ENCODE results near the gene KRTAP5-10.
"Not testable (repeated sequence)": the region's sequence is repeated elsewhere in the genome, so short reads cannot be mapped to it uniquely, and the experiment has no call there.

Gene KRTAP5-10

DNA sequence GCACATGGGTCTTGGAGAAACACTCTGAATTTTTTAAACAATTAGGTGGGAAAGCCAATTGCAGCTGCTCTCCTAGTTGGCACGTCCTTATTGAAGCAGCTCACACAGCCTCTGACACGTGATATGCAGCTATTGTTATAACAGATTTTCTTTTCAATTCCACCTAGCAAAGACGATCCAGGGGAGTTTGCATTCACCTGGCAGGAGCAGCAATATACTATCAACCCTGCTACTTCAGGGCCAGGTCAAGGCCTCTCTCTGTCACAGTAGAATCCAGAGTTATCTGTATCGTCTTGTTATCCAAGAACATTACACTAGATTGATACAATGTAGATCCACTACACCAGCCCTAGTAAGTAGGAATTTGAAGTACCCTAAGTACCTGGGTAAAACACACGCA is 9.1 kb downstream of the KRTAP5-10 start:
- no peak for DNase-seq

DNA sequence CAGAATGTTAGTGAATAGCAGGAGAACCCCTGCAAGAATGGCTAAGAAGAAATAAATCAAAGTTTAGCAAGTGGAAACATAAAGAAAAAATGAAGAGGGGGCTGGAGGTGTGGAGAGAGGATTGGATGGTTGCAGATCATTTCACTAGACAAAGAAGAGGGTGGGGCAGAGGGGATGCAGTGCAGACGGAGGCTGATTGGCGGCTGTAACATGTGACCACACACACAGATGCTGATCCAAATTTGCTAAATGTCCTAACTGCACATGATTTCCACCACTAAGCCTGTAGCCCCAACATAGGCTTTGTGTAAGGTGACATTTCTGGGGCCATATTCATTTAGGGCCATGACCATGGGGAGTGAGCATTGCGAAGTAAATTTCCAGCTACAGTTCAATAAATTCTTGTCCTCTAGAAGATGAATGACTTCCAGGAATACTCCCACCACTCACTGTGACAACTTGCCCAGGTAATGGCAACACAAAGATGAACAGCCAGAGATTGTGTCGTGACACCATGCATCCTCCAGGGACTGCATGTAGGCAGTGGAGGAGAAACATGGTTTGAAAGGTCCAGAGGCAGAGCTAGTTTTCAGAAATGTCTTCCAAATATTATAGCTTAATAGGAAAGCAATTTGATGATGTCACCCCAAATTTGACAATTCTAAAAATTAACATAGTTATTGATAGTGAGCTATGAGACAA is 10.5 kb downstream of the KRTAP5-10 start:
- DNase-seq = no peak

DNA sequence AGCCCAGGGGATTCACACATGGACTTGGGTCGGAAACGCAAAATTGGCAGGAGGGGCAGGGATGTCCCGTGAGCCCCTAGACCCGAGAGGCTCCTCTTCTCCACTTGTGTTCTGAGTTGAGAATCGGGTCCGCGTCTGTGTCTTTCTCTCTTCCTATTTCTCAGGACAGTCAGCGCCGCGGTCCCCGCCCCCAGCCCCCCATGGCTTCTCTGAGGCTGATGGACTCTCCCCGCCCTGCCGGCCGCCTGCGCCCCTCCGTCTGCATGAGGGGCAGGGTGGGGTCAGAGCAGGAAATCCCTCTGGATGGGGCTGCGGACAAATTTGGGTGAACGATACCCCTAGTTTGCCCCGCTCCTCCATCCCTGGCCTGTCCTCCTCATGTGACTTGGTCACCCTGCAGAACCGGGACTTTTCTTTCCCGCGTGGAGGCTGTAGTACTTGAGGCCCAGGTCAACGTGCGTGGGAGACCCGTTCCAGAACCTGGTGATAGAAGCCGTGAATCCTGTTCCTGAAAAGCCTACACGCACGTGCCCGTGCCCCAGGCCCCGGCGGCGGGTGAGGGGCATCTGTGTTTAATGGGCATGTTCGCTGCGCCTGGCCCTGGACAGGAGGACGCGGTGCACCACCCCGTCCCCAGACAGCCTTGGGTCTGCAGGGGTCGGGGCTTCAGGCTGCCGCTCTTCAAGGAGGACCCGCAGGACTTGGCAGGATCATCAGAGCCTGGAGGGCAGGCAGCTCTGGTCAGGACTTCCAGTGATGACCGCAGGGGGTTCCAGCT is 11.5 kb downstream of the KRTAP5-10 start:
- not testable (repeated sequence) for DNase-seq

DNA sequence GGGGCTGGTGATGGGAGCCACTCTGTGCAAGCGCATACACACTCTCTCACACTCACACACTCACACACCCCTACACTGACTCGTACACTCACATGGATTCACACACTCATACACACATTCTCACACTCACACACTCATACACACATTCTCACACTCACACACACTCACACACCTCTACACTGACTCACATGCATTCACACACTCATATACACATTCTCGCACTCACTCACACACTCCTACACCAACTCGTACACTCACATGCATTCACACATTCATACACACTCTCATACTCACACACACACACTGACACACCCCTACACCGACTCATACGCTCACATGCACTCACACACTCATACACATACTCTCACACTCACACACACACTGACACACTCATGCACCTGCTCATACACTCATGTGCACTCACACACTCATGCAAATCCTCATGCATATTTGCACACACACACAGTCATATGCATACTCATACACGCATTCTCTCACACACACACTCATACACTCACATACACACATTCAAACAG is 12.2 kb downstream of the KRTAP5-10 start:
- DNase-seq = no peak

DNA sequence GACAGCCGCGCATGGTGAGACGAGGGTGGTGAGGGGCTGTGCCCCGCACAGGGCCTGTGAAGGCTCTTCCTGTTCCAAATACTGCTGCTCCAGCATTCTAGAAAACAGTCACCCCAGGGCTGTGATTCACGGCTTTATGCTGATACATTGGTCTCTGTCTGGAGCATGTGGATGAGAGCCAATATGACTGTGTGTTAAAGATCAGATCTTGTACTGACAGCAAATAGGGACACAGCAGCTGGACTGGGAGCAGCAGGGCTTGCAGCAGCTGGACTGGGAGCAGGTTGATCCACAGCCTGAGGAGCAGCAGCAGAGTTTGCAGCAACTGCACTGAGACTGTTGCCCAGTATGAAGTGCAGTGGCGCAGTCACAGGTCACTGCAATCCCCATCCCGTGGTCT is 14.2 kb downstream of the KRTAP5-10 start:
- DNase-seq = not testable (repeated sequence)

DNA sequence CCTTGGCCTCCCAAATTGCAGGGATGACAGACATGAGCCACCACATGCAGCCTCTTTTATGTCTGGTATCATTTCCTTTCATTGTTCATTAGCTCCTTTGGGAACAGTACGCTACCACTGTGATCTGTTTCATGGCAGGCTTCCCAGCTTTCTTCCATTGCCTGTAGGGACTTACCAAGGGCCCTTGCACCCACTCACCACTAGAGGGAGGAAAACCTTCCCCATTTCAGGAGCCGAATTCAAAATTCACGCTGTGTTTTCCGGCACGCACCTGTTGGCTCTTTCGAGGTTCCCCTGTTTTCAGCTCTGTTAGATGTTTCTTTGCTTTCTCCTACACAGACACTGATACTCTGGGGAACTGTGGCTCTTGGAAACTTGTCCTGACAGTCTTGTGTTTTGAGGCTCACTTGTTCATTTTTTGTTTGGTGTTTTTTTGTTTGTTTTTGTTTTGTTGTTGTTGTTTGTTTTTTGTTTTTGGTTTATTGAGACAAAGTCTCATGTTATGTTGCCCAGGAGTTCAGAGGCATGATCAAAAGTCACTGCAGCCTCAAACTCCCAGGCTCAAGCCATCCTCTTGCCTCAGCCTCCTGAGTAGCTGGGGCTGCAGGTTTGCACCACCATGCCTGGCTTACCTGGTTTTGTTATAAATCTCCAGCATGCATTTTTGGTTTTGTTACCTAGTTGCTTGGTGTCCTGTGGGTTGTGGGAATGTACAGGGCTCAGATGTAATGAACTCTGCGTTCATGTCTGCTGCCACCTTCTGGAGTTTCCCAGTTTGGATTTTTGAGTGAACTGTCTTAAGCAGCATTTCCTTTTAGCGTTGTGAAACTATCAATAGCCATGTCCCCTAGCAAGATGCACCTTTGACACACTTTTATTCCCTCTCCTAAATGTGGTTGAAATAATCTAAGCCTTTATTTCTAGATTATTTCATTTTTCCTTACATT is 15.0 kb downstream of the KRTAP5-10 start:
- peak; percentile 54 for DNase-seq

DNA sequence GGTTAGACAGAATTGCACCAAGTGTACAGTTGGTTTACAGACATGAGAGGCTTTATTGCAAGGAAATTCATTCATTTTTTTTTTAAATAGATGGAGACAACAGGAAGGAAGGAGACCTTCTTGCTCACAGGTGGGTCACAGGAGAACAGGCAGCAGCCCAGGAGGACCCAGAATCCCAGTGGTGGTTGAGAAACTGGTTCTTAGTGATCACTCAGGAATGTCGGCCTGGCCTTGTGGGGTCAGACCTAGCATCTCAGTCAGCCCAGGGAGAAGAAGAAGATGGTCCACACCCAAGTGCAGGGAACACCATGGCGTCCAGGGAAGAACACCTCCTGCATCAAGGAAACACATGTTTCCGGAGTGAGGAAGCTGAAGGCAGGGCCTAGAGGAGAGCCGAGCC is 16.5 kb downstream of the KRTAP5-10 start:
- DNase-seq = no peak

DNA sequence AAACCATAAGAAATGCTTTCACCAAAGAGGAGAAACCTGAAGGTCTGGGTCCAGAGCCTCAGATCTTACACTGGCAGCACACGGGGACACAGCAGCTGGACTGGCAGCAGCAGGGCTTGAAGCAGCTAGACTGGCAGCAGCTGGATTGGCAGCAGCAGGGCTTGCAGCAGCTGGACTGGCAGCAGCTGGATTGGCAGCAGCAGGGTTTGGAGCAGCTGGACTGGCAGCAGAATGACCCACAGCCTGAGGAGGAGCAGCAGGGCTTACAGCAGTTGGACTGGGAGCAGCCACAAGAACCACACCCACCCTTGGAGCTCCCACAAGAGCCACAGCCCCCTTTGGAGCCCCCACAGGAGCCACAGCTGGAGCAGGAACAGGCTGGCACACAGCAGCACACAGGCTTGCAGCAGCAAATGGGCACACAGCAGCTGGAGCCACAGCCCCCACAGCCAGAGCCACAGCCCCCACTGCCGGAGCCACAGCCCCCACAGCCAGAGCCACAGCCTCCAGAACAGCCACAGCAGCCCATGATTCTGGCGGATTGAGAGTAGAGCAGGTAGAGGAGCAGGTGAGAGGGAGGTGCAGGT is 17.0 kb downstream of the KRTAP5-10 start, which contains the start of gene KRTAP5-11:
TSS of gene KRTAP5-11 (minus strand) at position 567 of the 587 bp plus-strand sequence. CDS start at position 529, 38 bp downstream.
- DNase-seq = peak; percentile 40

DNA sequence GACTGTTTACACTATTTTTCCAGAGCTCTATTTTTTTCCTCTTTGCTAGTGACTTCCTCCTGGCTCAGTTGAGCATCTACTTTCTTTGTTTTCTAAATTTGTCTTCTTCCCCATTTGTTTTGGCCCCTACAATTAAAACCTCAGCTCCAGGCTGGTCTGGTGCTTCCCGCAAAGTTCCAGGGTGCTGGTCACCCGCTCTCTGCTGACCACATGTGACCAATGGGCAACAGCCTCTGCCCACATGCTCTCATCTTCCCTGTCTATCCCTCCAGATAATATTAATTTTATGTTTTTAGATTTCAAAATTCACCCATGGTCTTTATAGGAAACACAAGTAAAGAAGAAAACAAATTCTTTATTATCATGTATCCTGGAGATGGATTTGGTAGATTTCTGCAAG is 17.6 kb downstream of the KRTAP5-10 start:
- DNase-seq = not testable (repeated sequence)

DNA sequence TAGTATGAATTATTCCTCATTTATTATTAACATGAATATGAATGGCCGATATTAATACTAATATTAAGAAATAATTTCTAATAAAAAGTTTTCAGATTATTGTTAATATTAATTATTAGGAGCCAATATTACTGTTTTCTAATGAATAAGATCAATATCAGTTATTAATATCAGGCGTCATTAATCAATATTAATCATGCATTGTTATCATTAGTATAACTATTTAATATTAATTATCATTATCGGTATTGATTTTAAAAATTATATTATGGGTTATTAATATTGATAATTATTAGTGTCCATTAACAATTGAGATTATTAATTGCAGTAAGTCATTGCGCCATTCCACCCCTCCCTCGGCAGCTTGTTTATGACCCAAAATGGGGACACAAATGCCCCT is 20.3 kb downstream of the KRTAP5-10 start:
- not testable (repeated sequence) for DNase-seq

DNA sequence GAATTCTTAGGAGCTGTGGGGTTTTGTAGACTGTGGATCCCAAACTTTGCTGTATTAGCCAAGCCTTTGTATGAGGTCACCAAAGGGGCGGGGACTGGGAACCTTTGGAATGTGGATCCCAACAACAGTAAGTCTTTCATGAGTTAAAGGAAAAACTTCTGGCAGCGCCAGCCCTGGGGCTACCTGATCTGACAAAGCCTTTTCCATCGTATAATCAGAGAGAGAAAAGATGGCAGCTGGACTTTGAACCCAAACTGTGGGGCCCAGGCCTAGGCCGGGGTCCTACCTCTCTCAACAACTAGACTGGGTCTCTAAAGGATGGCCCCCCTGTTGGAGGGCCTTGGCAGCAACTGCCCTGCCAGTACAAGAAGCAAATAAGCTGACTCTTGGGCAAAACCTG is 23.0 kb downstream of the KRTAP5-10 start:
- not testable (repeated sequence) for DNase-seq

DNA sequence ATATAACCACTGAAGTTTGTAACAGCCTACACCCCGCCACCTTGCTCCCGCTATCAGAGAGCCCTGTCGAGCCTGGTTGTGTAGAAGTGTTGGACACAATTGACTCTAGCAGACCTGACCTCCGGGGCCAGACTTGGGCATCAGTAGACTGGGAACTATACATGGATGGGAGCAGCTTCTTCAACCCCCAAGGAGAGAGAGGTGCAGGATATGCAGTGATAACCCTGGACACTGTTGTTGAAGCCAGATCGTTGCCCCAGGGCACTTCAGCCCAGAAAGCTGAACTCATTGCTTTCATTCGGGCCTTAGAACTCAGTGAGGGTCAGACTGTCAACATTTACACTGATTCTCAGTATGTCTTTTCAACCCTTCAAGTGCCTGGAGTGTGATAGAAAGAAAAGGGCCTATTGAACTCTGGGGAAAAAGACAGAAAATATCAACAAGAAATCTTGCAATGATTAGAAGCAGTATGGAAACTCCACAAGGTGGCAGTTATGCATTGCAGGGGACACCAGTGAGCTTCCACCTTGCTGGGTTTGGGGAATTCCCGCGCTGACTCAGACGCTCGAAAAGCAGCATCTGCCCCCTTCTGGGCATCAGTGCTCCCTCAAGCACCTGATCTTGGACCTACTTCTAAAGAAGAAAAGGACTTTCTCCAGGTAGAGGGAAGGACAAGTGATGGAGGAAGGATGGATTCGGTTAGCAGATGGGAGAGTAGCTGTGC is 23.6 kb downstream of the KRTAP5-10 start:
- DNase-seq = not testable (repeated sequence)

DNA sequence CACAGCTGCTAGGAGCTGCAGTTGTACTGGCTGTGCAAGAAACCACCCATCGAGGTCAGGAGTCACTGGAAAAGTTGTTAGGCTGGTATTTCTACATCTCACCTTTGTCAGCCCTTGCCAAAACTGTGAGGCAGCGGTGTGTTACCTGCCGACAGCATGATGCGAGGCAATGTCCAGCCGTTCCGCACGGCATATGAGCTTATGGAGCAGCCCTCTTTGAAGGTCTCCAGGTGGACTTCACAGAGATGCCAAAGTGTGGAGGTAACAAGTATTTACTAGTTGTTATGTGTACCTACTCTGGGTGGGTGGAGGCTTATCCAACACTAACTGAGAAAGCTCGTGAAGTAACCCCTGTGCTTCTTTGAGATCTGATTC is 24.2 kb downstream of the KRTAP5-10 start:
- DNase-seq = not testable (repeated sequence)

DNA sequence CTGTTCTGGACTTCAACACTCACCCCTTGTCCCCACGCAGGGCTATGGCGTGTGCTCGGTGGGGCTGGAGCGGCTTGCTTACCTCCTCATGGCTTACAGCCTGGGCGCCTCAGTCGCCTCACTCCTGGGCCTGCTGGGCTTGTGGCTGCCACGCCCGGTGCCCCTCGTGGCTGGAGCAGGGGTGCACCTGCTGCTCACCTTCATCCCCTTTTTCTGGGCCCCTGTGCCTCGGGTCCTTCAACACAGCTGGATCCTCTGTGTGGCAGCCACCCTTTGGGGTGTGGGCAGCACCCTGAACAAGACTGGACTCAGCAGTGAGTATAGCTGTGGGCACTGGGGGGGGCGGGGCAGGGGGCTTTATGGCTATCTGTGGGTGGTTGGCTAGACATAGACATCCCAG is 37.9 kb downstream of the KRTAP5-10 start:
- DNase-seq = not testable (repeated sequence)

DNA sequence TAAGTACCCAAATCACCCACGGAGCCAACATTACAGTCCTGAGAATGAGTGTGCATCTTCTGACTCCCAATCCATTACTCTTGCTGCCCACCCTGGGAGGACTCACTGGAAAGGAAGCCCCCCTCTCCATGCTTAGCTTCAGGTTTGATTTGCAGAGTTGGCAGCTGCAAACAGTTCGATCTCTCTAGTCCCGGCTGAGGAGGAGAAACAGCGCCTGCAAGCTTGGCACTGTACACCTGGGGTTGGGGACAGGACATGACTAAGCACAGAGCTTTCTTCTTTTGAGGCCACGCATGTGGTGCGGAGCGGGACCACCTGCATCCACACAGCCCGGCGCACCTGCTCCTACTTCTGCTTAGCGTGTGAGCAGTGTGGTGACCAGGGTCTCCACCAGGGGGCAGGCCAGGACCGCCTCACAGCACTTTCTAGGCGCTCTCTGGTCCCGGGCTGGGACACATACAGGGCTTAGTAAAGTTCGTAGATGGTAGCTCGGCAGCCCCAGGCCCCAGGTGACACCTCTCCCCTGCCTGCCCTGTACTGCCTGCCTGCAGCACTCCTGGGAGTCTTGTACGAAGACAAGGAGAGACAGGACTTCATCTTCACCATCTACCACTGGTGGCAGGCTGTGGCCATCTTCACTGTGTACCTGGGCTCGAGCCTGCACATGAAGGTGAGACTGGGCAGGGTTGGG is 39.6 kb downstream of the KRTAP5-10 start:
- DNase-seq = not testable (repeated sequence)

DNA sequence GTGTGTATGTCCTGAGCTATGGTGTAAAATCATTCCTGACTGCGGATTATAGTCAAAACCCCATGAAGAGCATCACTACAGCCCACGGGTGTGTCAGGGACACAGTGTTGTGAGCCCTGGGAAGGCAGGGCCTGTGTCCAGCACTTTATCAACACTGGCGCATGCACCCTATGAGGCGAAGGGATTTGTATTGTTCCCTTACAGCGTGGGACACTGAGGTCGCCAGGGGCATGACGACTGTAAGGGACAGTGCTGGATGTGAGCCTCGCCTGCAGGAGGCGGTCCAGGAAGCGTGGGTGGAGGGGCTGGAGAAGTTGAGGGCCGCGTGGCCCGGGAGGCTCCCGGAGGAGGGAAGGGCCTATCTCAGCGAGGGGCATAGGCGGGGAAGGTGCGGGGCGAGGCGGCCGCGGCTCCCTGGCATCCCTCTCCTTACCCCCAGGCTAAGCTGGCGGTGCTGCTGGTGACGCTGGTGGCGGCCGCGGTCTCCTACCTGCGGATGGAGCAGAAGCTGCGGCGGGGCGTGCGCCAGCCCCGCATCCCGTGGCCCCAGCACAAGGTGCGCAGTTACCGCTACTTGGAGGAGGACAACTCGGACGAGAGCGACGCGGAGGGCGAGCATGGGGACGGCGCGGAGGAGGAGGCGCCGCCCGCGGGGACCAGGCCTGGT is 41.6 kb downstream of the KRTAP5-10 start:
- not testable (repeated sequence) for DNase-seq

DNA sequence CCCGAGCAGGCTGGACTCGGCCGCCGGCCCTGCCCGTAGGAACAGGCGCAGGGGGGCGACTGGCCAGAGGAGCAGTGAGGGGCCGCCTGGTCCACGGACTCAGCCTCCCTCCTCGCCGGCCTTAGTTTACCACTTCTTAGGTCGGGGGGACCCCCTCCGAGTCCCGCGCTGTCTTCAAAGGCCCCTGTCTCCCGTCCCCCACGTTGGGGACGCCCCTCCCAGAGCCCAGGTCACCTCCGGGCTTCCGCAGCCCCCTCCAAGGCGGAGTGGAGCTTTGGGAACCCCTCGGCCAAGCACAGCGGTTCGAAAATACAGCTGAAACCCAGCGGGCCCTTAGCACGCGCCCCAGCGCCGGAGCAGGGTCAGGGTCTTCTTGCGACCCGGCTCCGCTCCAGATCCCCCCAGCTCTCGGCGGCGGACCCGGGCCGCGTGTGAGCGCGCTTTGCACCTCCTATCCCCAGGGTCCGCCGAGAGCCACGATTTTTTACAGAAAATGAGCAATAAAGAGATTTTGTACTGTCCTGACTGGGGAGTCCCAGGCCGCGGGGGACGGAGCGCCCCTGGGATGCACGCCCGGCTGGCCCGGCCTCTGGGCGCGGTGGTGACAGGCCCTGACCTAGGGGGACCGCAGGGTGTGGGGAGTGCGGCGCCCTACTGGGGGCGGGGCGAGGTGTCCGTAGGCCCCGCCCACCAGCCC is 42.3 kb downstream of the KRTAP5-10 start:
- DNase-seq = not testable (repeated sequence)

DNA sequence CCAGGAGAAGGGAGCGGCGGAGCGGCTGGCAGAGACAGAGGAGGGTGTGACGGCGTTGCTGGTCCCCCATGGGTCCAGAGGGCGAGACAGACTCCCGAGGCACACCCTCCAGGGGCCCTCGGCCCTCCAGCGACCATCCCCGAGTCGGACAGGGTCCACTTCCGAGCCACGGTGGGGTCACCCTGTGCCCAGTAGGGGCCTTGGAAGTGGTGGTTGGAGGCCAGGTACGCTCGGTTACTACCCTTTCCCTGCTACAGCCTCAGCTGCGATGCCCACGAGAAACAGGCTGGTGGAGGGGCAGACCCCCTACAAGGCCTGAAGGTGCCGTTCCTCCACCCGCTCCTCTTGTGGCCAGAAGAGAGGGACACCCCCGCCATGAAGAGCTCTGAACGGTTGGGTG is 42.9 kb downstream of the KRTAP5-10 start:
- not testable (repeated sequence) for DNase-seq

DNA sequence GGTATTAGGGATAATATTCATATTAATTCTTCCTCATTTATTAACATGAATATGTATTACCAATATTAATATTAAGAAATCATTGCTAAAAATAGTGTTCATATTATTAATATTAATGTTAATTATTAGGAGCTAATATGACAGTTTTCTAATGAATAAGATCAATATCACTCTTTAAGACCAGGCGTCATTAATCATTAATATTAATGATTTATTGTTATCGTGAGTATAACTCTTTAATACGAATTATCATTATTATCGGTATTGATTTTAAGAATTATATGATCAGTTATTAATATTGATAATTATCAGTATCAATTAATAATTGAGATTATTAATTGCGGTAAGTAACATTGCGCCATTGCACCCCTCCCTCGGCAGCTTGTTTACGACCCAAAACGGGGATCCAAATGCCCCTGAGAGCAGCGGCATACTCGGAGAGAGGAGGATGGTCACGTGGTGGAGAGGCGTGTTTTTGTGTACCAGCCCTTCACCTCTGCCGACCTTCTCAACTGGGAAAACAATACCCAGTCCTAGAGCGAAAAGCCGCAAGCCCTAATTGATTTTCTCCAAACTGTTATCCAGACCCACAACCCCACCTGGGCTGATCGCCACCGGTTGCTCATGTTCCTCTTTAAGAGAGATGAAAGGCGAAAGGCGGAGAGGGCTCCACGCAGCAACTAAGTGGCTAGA is 46.0 kb downstream of the KRTAP5-10 start:
- not testable (repeated sequence) for DNase-seq

Measured in right hindlimb (tissue), 1 donor.